Ascending aorta (tissue), 2 donors: ENCODE data around the gene SSTR3. TPM values are rescaled to one million over a fixed set of nuclear protein-coding genes. Genes with fewer than 3 reads are reported as not detected.

Experiments
- DNase-seq, 2 donors: peaks; one replicate each; pipeline ENCODE4 v3.0.0-alpha.2; 2019; ENCODE audit warnings: low spot score in 2 of 2
- H3K27ac ChIP-seq, 2 donors: fragments of 200-600 bp; sonication (generic); one replicate each; pipeline ENCODE4 v1.5.1; 2016 to 2017; ENCODE audit warnings: mild to moderate bottlenecking in 1 of 2
- H3K27me3 ChIP-seq: fragments of 200-600 bp; sonication (generic); one replicate; pipeline ENCODE4 v1.5.1; 2017
- H3K36me3 ChIP-seq, 2 donors: fragments of 200-600 bp; sonication (generic); one replicate each; pipeline ENCODE4 v1.5.1; 2016
- H3K4me1 ChIP-seq, 2 donors: fragments of 200-600 bp; sonication (generic); one replicate each; pipeline ENCODE4 v1.5.1; 2016 to 2017; ENCODE audit warnings: mild to moderate bottlenecking in 1 of 2
- H3K4me3 ChIP-seq, 2 donors: fragments of 200-600 bp; sonication (generic); one replicate each; pipeline ENCODE4 v1.5.1; 2016 to 2017; ENCODE audit warnings: mild to moderate bottlenecking in 1 of 2
- H3K9me3 ChIP-seq, 2 donors: fragments of 200-600 bp; sonication (generic); one replicate each; pipeline ENCODE4 v1.5.1; 2016
- CTCF ChIP-seq, 3 experiments: fragments of 200-600 bp in 2 of 3; fragments of 450-650 bp in 1 of 3; sonication (generic) in 2 of 3; IDR thresholded peaks; one replicate each; pipeline ENCODE4 v1.5.1; 2016 to 2019; ENCODE audit warnings: antibody characterized with exemption in 3 of 3, mild to moderate bottlenecking in 1 of 3, moderate library complexity in 1 of 3
- intact Hi-C: fragments of 100-400 bp; cut with DNase I; formaldehyde crosslinking; loops from one replicate; pipeline ENCODE4 v1.15.1; 2023
- total RNA-seq: library from RNA; depleted of rRNA; stranded (reverse); fragments of >200 nt; gene quantifications from one replicate; pipeline ENCODE4 v1.1.0, GENCODE V29; 2016

Gene SSTR3
- total RNA-seq, 1 donor from 2014 or later = not detected

DNA sequence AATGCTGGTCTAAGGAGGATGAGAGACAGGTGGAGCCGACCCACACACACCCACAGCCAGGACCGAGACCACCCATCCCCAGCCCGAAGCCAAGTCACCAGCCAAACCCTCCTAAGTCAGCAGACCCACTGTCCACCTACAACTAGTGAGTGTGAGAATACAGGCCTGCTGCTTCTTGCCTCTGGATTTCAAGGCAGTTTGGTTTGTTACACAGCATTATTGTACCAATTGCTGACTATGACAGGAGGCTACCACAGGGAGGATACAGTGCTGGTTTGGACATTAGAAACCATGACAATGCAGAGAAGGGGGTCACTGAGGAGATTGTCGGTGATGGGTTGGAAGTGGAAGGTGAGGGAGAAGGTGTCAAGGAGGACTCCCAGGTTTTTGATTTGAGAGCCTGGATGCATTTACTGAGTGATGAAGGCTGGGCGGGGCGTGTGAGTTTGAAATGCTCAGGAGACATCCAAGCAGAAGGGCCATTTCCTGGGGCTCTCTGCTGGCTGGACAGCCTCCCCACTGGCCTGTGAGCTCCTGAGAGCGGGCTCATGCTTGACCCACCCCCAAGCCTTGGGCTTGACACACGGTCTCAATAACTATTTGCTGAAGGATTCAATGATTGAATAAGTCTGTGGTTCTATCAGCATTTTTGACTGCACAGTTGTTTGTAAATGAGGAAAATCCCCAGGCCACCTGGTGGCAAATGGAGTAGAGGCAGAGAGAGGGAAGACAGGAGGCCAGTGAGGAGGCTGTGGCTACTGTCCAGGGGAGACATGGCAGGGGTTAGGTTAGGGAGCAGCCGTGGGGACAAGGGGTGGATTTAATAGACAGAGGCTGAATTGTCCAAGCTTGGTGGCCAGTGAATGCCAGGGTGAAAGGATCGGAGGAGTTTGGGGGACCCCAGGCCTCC lies 9.4 kb upstream of the SSTR3 start:
- H3K4me3 ChIP-seq = no peak overlapping the region
- H3K27ac ChIP-seq = no peak overlapping the region
- no peaks in the 10 kb centered on the region for H3K36me3 ChIP-seq
- intact Hi-C loops = no loop called here
- DNase-seq = no peak
- H3K4me1 ChIP-seq = no peaks in the 10 kb centered on the region
- TF ChIP-seq CTCF (IDR thresholded peaks at IDR 0.05) = no peak
- H3K9me3 ChIP-seq = no peaks in the 10 kb centered on the region
- no peaks in the 10 kb centered on the region for H3K27me3 ChIP-seq

GRCh38 chr22:37220543-37220981 lies 8.3 kb upstream of the SSTR3 start:
- no peak overlapping the region for H3K27ac ChIP-seq
- intact Hi-C loops = no loop called here
- TF ChIP-seq CTCF (IDR thresholded peaks at IDR 0.05) = no peak
- no peaks in the 10 kb centered on the region for H3K36me3 ChIP-seq
- H3K4me1 ChIP-seq = no peaks in the 10 kb centered on the region
- no peaks in the 10 kb centered on the region for H3K27me3 ChIP-seq
- H3K9me3 ChIP-seq = no peaks in the 10 kb centered on the region
- DNase-seq = no peak
- no peak overlapping the region for H3K4me3 ChIP-seq

DNA sequence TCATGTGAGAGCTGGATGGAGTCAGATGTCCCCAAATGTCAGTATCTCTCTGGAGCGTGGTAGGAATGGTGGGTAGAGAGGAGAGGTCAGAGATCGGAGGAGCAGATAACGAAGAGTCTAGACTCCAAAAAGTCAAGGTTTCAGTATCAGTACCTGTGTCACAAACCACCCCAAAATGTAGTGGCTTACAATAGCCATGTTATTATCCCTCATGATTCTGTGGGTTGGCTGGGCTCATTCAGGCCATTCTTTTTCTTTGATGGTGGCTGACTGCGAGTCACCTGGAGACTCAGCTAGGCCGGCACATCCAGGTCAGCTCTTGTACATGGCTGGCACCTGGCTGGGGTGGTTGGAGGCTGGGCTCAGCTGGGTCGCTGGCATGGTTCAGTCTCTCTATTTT lies 7.3 kb upstream of the SSTR3 start:
- no peak for DNase-seq
- Histone ChIP-seq H3K27me3 (no peaks in the 10 kb centered on the region), H3K4me3 (no peak overlapping the region), H3K36me3 (no peaks in the 10 kb centered on the region), H3K9me3 (no peaks in the 10 kb centered on the region), H3K4me1 (no peaks in the 10 kb centered on the region), H3K27ac (no peak overlapping the region)
- intact Hi-C loops = no loop called here
- TF ChIP-seq CTCF (IDR thresholded peaks at IDR 0.05) = no peak

- DNase-seq = no peak
- no peaks in the 10 kb centered on the region for H3K9me3 ChIP-seq
- no peak overlapping the region for H3K4me3 ChIP-seq
- TF ChIP-seq CTCF (IDR thresholded peaks at IDR 0.05) = no peak
- no peak overlapping the region for H3K27ac ChIP-seq
- H3K27me3 ChIP-seq = no peaks in the 10 kb centered on the region
- intact Hi-C loops = no loop called here
- H3K4me1 ChIP-seq = no peaks in the 10 kb centered on the region
- H3K36me3 ChIP-seq = no peaks in the 10 kb centered on the region
Measured at GRCh38 chr22:37218771-37219411, 6.6 kb upstream of the SSTR3 start.

DNA sequence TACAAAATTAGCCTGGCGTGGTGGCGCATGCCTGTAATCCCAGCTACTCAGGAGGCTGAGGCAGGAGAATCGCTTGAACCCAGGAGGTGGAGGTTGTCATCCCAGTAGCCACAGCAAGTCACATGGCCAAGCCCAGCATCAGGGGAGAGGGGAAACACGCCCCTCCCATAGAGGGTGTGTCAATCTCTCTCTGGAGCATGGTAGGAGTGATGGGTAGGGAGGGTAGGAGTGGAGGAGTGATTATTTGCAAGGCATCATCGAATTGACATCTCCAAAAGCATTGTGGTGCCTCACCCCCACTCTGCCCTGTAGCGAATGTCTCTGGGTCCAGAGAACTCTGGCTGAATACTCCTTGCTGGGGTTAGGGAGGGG lies 6.1 kb upstream of the SSTR3 start:
- DNase-seq = no peak
- intact Hi-C loops = no loop called here
- no peak for TF ChIP-seq CTCF (IDR thresholded peaks at IDR 0.05)
- H3K4me1 ChIP-seq = no peaks in the 10 kb centered on the region
- no peak overlapping the region for H3K4me3 ChIP-seq
- H3K36me3 ChIP-seq = no peaks in the 10 kb centered on the region
- no peaks in the 10 kb centered on the region for H3K9me3 ChIP-seq
- H3K27ac ChIP-seq = no peak overlapping the region
- no peaks in the 10 kb centered on the region for H3K27me3 ChIP-seq
